ENCODE measurements around the gene HIP1. TPM values are rescaled to one million over a fixed set of nuclear protein-coding genes. Genes with fewer than 3 reads are reported as not detected.
A peak's percentile ranks its signal among the peaks of the same experiment; 100 is the strongest.

The HIP1 gene
- polyA plus RNA-seq, 1 of the 3 experiments (the other 2 are of a cell fraction): 11.3 TPM

GRCh38 chr7:75772081-75773077 lies 33.6 kb upstream of the HIP1 start, which contains the start of gene CCL26:
Gene CCL26, minus strand, starts transcription at chr7:75772211. Its CDS starts 35 bp downstream, at chr7:75772176.
- Histone ChIP-seq H2AFZ (ENCODE audit: low read depth) (no peak within 1 kb of the TSS), H3K79me2 (ENCODE audit: insufficient read depth) (no peaks in the 10 kb centered on the region), H3K4me2 (no peak within 1 kb of the TSS), H3K27me3 (ENCODE audit: insufficient read depth) (no peaks in the 10 kb centered on the region), H3K4me3 (ENCODE audit: low read depth in 2 of 2, low read length in 1 of 2) (no peak within 1 kb of the TSS), H3K9me2 (no peaks in the 10 kb centered on the region), H3K36me3 (replicated peaks in 1 of 2; ENCODE audit: control insufficient read depth in 1 of 2, insufficient read depth in 2 of 2, low read length in 1 of 2) (no peaks in the 10 kb centered on the region), H3F3A (replicated peaks; ENCODE audit: insufficient read depth) (peaks cover 7% of the 10 kb centered on the region), H3K27ac (ENCODE audit: low read depth in 2 of 2, low read length in 1 of 2) (no peak within 1 kb of the TSS), H4K20me1 (ENCODE audit: insufficient read depth) (no peaks in the 10 kb centered on the region), H3K9me3 (no peaks in the 10 kb centered on the region), H3K9ac (no peak within 1 kb of the TSS), H3K4me1 (ENCODE audit: control insufficient read depth in 1 of 2, insufficient read depth in 2 of 2, low read depth in 1 of 2, low read length in 1 of 2) (no peaks in the 10 kb centered on the region)
- POLR2A ChIA-PET: no interaction called here
- CTCF ChIA-PET: interaction anchor here (1.8 kb wide), 1 partner anchor 10 kb away, joined by 14 read pairs; no protein-coding TSS in a partner anchor
- WGBS (ENCODE audit: low lambda C conversion rate): 70% methylated on average over 9 of the region's 9 CpGs
- no peak for TF ChIP-seq GABPA (IDR thresholded peaks at IDR 0.05; ENCODE audit: low read depth)
- no peak for TF ChIP-seq NFIC (IDR thresholded peaks at IDR 0.05; ENCODE audit: borderline replicate concordance)
- TF ChIP-seq RCOR1 (IDR thresholded peaks at IDR 0.05; ENCODE audit: low read length): no peak
- TF ChIP-seq NRF1 (IDR thresholded peaks at IDR 0.05; ENCODE audit: low read depth, low read length): no peak
- no peak for TF ChIP-seq MXI1 (IDR thresholded peaks at IDR 0.05; ENCODE audit: low read depth, low read length)
- no peak for TF ChIP-seq TEAD4 (IDR thresholded peaks at IDR 0.05; ENCODE audit: borderline replicate concordance, insufficient read depth)
- no peak for TF ChIP-seq REST (IDR thresholded peaks at IDR 0.05; ENCODE audit: low read depth, low read length)
- no peak for DNase-seq

GRCh38 chr7:75771224-75771623 lies 32.5 kb upstream of the HIP1 start:
- Histone ChIP-seq H3K9ac (no peak overlapping the region), H3K4me2 (no peak overlapping the region), H3K36me3 (replicated peaks in 1 of 2; ENCODE audit: control insufficient read depth in 1 of 2, insufficient read depth in 2 of 2, low read length in 1 of 2) (no peaks in the 10 kb centered on the region), H3K27ac (ENCODE audit: low read depth in 2 of 2, low read length in 1 of 2) (no peak overlapping the region), H2AFZ (ENCODE audit: low read depth) (no peak overlapping the region), H3F3A (replicated peaks; ENCODE audit: insufficient read depth) (peaks cover 4% of the 10 kb centered on the region), H3K79me2 (ENCODE audit: insufficient read depth) (no peaks in the 10 kb centered on the region), H4K20me1 (ENCODE audit: insufficient read depth) (no peaks in the 10 kb centered on the region), H3K9me2 (no peaks in the 10 kb centered on the region), H3K9me3 (no peaks in the 10 kb centered on the region), H3K27me3 (ENCODE audit: insufficient read depth) (no peaks in the 10 kb centered on the region), H3K4me3 (ENCODE audit: low read depth in 2 of 2, low read length in 1 of 2) (no peak overlapping the region), H3K4me1 (ENCODE audit: control insufficient read depth in 1 of 2, insufficient read depth in 2 of 2, low read depth in 1 of 2, low read length in 1 of 2) (no peaks in the 10 kb centered on the region)
- WGBS (ENCODE audit: low lambda C conversion rate): 85% methylated on average over 1 of the region's 1 CpG
- ChIA-PET POLR2A (no interaction called here), CTCF (interaction anchor here (0.9 to 1.8 kb wide), 2 partner anchors 9 to 249 kb away, joined by 3 to 14 read pairs; no protein-coding TSS in a partner anchor)
- TF ChIP-seq MEF2A (IDR thresholded peaks at IDR 0.05; ENCODE audit: borderline replicate concordance, low read depth) (no peak), FOSL2 (IDR thresholded peaks at IDR 0.05; ENCODE audit: borderline replicate concordance, low read depth) (peak; percentile 11; the same call in 1 of the 2 replicates)
- DNase-seq: no peak
